AG04449 (cell line): ENCODE measurements around the gene PFKFB2.

Experiments used
- CTCF ChIA-PET: fragments of 350-600 bp; formaldehyde crosslinking; extraction: SDS; loops from one replicate; lab custom pipeline; 2021; ENCODE audit warnings: antibody characterized with exemption; lab: Yijun Ruan, JAX
- POLR2A ChIA-PET: fragments of 400-600, 350-600 bp; formaldehyde crosslinking; extraction: SDS; loops from one replicate; lab custom pipeline; 2020; ENCODE audit warnings: antibody characterized with exemption, inconsistent platforms; lab: Yijun Ruan, JAX
- DNase-seq: peaks from one replicate; pipeline ENCODE4 v3.0.0-alpha.2; 2010; ENCODE audit warnings: low read depth, low spot score
- H3K4me3 ChIP-seq: 2 replicates; pipeline ENCODE4 v1.5.1; 2011; ENCODE audit warnings: low read depth, mild to moderate bottlenecking, control low read depth, low read length
- TF ChIP-seq, protein P1 (sequence below): IDR thresholded peaks from one replicate; pipeline ENCODE4 v1.5.1; 2011; ENCODE audit warnings: mild to moderate bottlenecking, moderate library complexity, low read length, control low read depth, inconsistent platforms; ENCODE audit not compliant: insufficient read depth; ENCODE audit errors: missing control alignments

Gene PFKFB2

DNA sequence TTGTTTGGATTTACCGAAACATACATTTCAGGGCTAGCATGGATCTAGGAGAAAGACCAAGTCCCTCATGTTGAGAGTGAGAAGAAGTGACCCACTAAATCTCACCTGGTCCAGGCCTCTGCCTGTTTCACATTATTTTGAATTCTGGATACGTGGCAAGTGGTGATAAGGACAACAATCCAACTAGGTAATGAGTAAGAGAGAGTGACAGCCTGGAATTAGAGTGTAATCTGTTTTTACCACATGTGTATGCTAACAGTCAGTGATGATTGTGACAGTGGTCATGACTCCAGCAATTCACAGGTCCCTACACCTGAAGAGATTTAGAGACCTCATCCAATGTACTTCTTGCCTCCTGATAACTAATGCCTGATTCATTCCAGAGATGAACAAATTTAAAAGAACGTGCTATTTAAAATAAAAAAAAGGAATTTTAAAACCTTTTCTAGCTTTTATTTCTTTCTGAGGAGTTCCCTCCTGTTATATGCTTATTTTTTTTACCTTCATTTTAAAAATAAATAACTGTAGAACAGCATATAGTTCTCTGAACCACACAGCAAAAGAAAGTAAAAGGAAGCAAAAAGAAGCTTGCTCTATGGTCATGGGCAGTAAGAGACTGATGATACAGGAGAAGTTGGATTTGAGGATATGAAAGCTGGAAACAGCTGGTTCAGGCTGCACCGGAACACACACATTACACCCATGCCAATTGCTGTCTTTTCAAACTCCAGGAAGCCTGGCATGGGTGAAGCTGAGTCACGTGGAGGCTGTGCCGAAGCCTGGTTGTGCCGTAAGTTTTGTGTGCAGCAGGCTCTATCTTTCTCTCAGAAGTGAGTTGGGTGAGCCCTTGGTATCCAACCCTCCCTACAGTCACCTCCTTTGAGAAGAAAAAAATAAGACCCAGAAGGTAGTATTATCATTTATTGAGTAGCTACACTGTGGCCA, 35.2 kb upstream of the PFKFB2 start:
- H3K4me3 ChIP-seq: no peak overlapping the region
- ChIA-PET POLR2A (no interaction called here), CTCF (interaction anchor here (0.7 to 10.4 kb wide), 4 partner anchors 12 to 354 kb away, joined by 3 to 92 read pairs (median 8); no protein-coding TSS in a partner anchor)
- TF ChIP-seq, protein P1, sequence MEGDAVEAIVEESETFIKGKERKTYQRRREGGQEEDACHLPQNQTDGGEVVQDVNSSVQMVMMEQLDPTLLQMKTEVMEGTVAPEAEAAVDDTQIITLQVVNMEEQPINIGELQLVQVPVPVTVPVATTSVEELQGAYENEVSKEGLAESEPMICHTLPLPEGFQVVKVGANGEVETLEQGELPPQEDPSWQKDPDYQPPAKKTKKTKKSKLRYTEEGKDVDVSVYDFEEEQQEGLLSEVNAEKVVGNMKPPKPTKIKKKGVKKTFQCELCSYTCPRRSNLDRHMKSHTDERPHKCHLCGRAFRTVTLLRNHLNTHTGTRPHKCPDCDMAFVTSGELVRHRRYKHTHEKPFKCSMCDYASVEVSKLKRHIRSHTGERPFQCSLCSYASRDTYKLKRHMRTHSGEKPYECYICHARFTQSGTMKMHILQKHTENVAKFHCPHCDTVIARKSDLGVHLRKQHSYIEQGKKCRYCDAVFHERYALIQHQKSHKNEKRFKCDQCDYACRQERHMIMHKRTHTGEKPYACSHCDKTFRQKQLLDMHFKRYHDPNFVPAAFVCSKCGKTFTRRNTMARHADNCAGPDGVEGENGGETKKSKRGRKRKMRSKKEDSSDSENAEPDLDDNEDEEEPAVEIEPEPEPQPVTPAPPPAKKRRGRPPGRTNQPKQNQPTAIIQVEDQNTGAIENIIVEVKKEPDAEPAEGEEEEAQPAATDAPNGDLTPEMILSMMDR: no peak
- no peak for DNase-seq

DNA sequence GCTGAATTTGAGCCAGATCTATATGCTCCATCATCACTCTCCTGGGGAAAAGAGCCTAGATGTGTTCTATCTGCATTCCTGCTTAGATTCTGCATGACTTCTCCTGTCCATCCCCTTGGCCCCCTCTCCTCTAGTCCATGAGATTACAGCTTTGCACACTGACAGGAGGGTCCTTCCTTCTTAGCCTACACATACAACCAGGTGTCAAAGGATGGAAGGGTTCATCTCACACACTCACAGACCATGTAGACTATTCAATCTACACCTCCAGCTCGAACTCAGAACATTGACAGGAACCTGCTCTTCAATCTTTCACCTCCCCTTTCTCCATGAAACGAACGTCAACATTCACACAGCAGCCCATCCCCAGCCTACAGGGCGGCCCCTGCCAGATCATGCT, 34.4 kb upstream of the PFKFB2 start:
- ChIA-PET CTCF (interaction anchor here (0.6 to 10.4 kb wide), 6 partner anchors 9 to 360 kb away, joined by 3 to 92 read pairs (median 4); no protein-coding TSS in a partner anchor), POLR2A (no interaction called here)
- no peak for DNase-seq
- no peak overlapping the region for H3K4me3 ChIP-seq
- TF ChIP-seq, protein P1: no peak

DNA sequence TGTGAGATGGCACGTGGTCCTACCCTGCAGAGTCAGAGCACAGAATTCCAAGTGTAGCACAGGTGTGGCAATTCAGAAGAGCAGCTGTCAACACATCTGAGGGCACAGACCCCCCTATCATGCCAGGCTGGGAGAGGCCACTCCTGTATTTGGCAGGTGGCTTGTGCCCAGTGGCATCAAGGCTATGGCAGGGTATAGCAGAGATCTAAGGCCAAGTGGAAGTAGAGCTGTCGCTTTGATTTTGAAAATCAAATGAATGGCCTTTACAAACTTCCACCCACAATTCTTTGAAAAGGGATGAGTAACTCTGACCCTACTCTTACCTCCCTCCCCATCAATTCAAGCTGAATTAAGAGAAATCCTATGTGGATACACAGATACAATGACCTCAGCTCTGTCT, 33.9 kb upstream of the PFKFB2 start:
- CTCF ChIA-PET: interaction anchor here (0.6 to 10.4 kb wide), 5 partner anchors 10 to 361 kb away, joined by 3 to 92 read pairs (median 6); no protein-coding TSS in a partner anchor
- no peak overlapping the region for H3K4me3 ChIP-seq
- TF ChIP-seq, protein P1: no peak
- DNase-seq: no peak
- POLR2A ChIA-PET: no interaction called here

DNA sequence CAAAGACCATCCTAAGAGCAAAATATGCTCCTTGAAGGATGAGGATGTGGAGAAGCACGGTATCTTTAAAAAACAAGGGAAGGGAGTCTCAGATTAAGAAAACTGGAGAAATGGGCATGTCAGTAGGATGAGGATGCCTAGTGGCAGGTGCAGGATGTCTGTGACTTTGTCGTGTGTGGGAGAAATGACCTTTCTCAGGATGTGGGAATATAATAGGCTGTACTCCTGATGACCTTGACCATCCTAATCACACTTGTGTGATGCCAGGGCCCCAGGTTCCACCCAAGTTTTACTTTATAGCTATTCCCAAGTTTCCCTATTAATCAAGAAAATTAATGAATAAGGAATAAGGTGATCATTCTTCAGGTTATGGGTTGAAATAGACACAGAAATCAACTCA, 33.4 kb upstream of the PFKFB2 start:
- POLR2A ChIA-PET: no interaction called here
- DNase-seq: no peak
- H3K4me3 ChIP-seq: no peak overlapping the region
- TF ChIP-seq, protein P1: no peak
- CTCF ChIA-PET: interaction anchor here (1.5 to 10.4 kb wide), 3 partner anchors 10 to 30 kb away, joined by 3 to 92 read pairs (median 9); no protein-coding TSS in a partner anchor

DNA sequence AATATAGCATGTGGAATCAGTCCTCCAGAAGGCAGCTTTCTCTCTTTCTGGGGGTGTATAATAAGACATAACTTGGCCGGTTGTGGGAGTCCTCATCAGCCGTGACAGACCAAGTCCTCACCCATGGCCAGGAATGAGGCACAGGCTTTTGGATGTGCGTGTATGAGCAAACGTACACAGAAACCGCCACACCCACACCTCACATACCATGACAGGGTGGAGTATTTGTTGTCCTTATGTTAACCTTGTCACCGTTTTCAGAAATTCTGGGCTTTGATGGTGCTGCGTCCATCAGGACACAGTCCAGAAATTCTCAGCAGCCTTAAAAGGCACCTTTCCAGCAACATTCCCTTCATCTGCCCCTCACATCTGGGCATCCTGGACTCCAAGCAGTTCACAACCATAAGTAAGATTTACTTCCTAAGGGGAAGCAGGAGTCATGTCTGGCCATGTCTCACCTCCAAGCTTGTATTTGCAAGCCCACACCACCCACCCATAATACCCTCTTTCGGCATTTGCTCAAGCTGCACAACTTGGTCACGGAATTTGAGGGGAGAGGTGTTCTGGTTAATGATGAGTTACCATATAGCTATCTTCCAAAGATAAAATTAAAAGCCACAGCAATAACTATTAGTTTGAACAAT, 32.9 kb upstream of the PFKFB2 start:
- ChIA-PET CTCF (interaction anchor here (1.5 to 10.4 kb wide), 4 partner anchors 10 to 30 kb away, joined by 3 to 92 read pairs (median 8); no protein-coding TSS in a partner anchor), POLR2A (no interaction called here)
- no peak overlapping the region for H3K4me3 ChIP-seq
- TF ChIP-seq, protein P1: no peak
- DNase-seq: no peak

DNA sequence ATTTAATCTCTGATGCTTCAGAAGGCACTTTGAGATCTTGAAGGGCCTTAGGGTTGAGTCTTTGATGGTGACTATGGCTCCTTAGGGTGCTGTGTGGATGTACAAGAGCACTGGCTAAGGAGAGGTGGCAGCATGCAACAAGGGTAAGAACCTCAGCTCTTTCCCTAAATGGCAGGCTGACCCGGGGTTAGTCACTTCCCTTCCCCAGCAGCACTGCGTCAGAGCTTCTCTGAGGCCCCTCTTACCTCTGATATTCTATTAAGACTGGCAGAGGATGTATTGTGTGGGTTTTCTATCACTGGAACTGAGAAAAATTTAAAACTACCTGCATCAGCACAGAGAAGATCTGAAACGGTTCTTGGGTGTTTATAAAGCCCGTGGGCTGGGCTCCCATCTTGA, 32.4 kb upstream of the PFKFB2 start:
- CTCF ChIA-PET: interaction anchor here (1.0 to 10.4 kb wide), 4 partner anchors 10 to 29 kb away, joined by 5 to 92 read pairs (median 8); no protein-coding TSS in a partner anchor
- TF ChIP-seq, protein P1: no peak
- DNase-seq: no peak
- POLR2A ChIA-PET: no interaction called here
- H3K4me3 ChIP-seq: no peak overlapping the region
